Hepatocyte (in vitro differentiated cells): ENCODE data around the gene C20orf141.

Experiments used
- CTCF ChIP-seq: fragments of 200-600 bp; sonication (generic); IDR thresholded peaks from 2 replicates; pipeline ENCODE4 v1.5.1; 2016; ENCODE audit warnings: antibody characterized with exemption, mild to moderate bottlenecking; ENCODE audit not compliant: poor library complexity
- EZH2 ChIP-seq: fragments of 200-600 bp; sonication (generic); IDR thresholded peaks from 2 replicates; pipeline ENCODE4 v1.6.1; 2016; ENCODE audit warnings: antibody characterized with exemption, mild to moderate bottlenecking, borderline replicate concordance

DNA sequence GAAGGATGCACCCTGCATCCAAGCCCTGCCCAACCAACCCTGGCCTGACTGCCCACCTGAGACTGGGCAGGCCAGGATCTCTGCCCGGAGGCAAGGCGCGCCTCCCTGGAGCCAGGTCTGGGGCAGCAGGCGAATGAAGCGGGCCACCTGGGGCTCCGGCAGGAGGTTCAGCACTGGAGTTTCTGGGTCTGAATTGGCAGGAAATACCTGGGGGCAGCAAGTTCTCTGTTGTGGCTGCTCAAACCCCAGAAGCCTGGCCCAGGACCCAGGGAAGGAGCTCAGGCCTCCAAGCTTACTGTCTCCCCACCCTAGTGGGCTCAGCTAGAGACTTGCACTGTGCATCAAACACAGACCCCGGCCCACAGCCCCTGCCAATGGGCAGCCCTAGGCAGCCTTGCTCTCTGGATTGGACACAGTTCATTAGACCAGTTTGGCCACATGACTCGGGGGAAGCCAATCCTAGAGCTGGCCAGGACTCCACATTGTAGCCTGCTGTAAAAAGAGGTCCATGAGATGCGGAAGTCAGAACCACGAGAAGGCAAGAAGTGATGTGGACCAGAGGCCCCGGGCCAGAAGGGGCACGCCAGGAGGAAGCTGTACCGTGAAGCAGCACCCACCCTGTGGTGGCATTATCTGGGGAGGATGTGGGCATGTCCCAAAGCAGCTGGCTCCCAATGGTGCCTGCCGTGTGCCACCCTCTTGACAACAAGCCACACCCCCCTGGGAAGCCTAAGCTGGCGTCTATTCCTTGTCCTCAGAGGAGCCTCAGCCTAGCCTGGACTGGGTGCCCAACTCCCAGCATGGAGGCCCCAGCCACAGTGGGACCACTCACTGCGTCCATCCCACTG, 17.4 kb upstream of the C20orf141 start:
- TF ChIP-seq CTCF (no peak), EZH2 (no peak)
